Neural progenitor cell (in vitro differentiated cells): ENCODE measurements around the gene CYTL1. TPM values are rescaled to one million over a fixed set of nuclear protein-coding genes. Genes with fewer than 3 reads are reported as not detected.

Experiments
- DNase-seq: peaks from one replicate; pipeline ENCODE4 v3.0.0-alpha.2; 2016; ENCODE audit warnings: low spot score
- H2AFZ ChIP-seq: fragments of 200-600 bp; sonication (generic); replicated peaks from 2 replicates; pipeline ENCODE4 v1.6.1; 2016; ENCODE audit warnings: antibody characterized with exemption
- H3F3A ChIP-seq: fragments of 200-600 bp; sonication (generic); 2 replicates; pipeline ENCODE4 v1.6.1; 2016; ENCODE audit warnings: antibody characterized with exemption, low read depth
- H3K27ac ChIP-seq: fragments of 200-600 bp; sonication (generic); 2 replicates; pipeline ENCODE4 v1.5.1; 2016; ENCODE audit warnings: mild to moderate bottlenecking
- H3K27me3 ChIP-seq: fragments of 200-600 bp; sonication (generic); 2 replicates; pipeline ENCODE4 v1.6.1; 2016; ENCODE audit warnings: mild to moderate bottlenecking, moderate library complexity
- H3K36me3 ChIP-seq: fragments of 200-600 bp; sonication (generic); 2 replicates; pipeline ENCODE4 v1.5.1; 2016
- H3K4me1 ChIP-seq: fragments of 200-600 bp; sonication (generic); 2 replicates; pipeline ENCODE4 v1.6.1; 2016; ENCODE audit warnings: mixed run types
- H3K4me2 ChIP-seq: fragments of 200-600 bp; sonication (generic); 2 replicates; pipeline ENCODE4 v1.6.1; 2016
- H3K4me3 ChIP-seq: fragments of 200-600 bp; sonication (generic); 2 replicates; pipeline ENCODE4 v1.5.1; 2016
- H3K79me2 ChIP-seq: fragments of 200-600 bp; sonication (generic); 2 replicates; pipeline ENCODE4 v1.6.1; 2016; ENCODE audit warnings: low read depth
- H3K9ac ChIP-seq: fragments of 200-600 bp; sonication (generic); 2 replicates; pipeline ENCODE4 v1.6.1; 2016
- H3K9me3 ChIP-seq: fragments of 200-600 bp; sonication (generic); 2 replicates; pipeline ENCODE4 v1.5.1; 2016; ENCODE audit warnings: low read depth
- H4K20me1 ChIP-seq: fragments of 200-600 bp; sonication (generic); 2 replicates; pipeline ENCODE4 v1.6.1; 2016; ENCODE audit warnings: low read depth
- H3K27ac Mint-ChIP-seq: 3 replicates; pipeline ENCODE4 v1.8.0; 2021; ENCODE audit warnings: mixed read lengths
- H3K27me3 Mint-ChIP-seq: 2 replicates; pipeline ENCODE4 v1.8.0; 2022; ENCODE audit warnings: low read depth, mild to moderate bottlenecking, inconsistent platforms, moderate library complexity, mixed read lengths; ENCODE audit not compliant: insufficient read depth
- H3K36me3 Mint-ChIP-seq: 3 replicates; pipeline ENCODE4 v1.8.0; 2021; ENCODE audit warnings: mixed read lengths
- H3K4me1 Mint-ChIP-seq: 3 replicates; pipeline ENCODE4 v1.8.0; 2021; ENCODE audit warnings: mixed read lengths
- H3K4me3 Mint-ChIP-seq: 3 replicates; pipeline ENCODE4 v1.8.0; 2021; ENCODE audit warnings: mild to moderate bottlenecking, moderate library complexity, mixed read lengths
- H3K9me3 Mint-ChIP-seq: 3 replicates; pipeline ENCODE4 v1.8.0; 2020; ENCODE audit warnings: mixed read lengths
- EZH2 ChIP-seq: fragments of 200-600 bp; sonication (generic); IDR thresholded peaks from 2 replicates; pipeline ENCODE4 v1.6.1; 2017; ENCODE audit warnings: antibody characterized with exemption, mild to moderate bottlenecking, moderate library complexity
- EZH2phosphoT487 ChIP-seq: fragments of 200-600 bp; sonication (generic); IDR thresholded peaks from 2 replicates; pipeline ENCODE4 v1.6.1; 2017; ENCODE audit warnings: antibody characterized with exemption
- total RNA-seq: library from RNA; depleted of rRNA; stranded (reverse); fragments of >200 nt; gene quantifications from 2 replicates; pipeline ENCODE4 v1.2.3, GENCODE V29; 2015; ENCODE audit warnings: low replicate concordance
- TF ChIP-seq, protein P1 (sequence below): fragments of 200-600 bp; sonication (generic); IDR thresholded peaks from 2 replicates; pipeline ENCODE4 v1.5.1; 2017; ENCODE audit warnings: antibody characterized with exemption, mild to moderate bottlenecking

CYTL1 gene
- total RNA-seq, 1 donor from 2014 or later = 3.1 TPM

DNA sequence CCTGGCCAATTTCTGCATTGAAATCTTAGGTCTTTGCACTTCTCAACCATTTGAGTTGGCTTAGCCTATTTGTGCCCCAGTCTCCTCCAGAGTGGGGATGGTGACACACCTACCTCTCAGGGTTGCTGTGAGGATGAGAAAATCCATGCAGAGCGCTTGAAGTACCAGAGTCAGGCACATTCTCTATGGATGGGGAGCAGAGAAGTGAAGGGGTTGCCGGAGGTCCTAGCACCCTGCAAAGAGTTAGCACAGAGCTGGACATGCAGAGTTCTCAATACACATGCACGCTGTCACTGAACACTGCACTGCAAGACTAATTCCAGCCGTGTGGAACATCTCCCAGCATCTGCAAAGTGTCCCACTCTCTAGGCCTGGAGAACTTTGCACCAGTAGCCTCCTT lies 29.5 kb upstream of the CYTL1 start:
- TF ChIP-seq EZH2phosphoT487 = no peak
- TF ChIP-seq, protein P1, sequence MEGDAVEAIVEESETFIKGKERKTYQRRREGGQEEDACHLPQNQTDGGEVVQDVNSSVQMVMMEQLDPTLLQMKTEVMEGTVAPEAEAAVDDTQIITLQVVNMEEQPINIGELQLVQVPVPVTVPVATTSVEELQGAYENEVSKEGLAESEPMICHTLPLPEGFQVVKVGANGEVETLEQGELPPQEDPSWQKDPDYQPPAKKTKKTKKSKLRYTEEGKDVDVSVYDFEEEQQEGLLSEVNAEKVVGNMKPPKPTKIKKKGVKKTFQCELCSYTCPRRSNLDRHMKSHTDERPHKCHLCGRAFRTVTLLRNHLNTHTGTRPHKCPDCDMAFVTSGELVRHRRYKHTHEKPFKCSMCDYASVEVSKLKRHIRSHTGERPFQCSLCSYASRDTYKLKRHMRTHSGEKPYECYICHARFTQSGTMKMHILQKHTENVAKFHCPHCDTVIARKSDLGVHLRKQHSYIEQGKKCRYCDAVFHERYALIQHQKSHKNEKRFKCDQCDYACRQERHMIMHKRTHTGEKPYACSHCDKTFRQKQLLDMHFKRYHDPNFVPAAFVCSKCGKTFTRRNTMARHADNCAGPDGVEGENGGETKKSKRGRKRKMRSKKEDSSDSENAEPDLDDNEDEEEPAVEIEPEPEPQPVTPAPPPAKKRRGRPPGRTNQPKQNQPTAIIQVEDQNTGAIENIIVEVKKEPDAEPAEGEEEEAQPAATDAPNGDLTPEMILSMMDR = no peak
- no peak for TF ChIP-seq EZH2
- no peaks in the 10 kb centered on the region for H3K79me2 ChIP-seq
- no peak for DNase-seq
- H3K36me3 ChIP-seq = no peaks in the 10 kb centered on the region
- H3K27ac Mint-ChIP-seq = no peak overlapping the region
- H3K9me3 Mint-ChIP-seq = peaks cover 6% of the 10 kb centered on the region
- peaks cover 16% of the 10 kb centered on the region for H3K27me3 Mint-ChIP-seq
- H3K36me3 Mint-ChIP-seq = no peaks in the 10 kb centered on the region
- no peak overlapping the region for H3K27ac ChIP-seq
- H3K9me3 ChIP-seq = no peaks in the 10 kb centered on the region
- H3K4me1 Mint-ChIP-seq = peaks cover 16% of the 10 kb centered on the region
- H4K20me1 ChIP-seq = no peaks in the 10 kb centered on the region
- no peak overlapping the region for H3K9ac ChIP-seq
- H3K4me2 ChIP-seq = no peak overlapping the region
- peaks cover 38% of the 10 kb centered on the region for H3K27me3 ChIP-seq
- H3F3A ChIP-seq = peaks cover 13% of the 10 kb centered on the region
- H3K4me3 Mint-ChIP-seq = no peak overlapping the region
- no peak overlapping the region for H2AFZ ChIP-seq
- no peak overlapping the region for H3K4me3 ChIP-seq
- peaks cover 4% of the 10 kb centered on the region for H3K4me1 ChIP-seq

DNA sequence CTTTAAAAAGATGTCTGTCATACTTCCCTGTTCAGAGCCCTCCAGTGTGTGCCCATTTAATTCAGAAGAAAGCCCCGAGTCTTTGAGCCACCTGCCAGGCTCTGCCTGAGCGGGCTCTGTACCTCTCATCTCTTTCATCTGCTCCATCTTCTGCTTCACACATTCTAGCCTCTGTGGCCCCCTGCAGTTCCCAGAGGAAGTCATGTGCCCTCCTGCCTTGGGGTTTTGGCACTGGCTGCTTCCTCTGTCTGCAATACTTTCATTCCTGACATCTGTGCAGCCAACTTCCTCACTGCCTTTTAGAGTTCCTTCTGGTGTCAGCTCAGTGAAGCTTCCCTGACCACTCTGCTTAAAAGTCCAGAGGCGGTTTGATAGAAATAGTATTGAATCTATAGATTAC lies 25.8 kb upstream of the CYTL1 start:
- Histone ChIP-seq H3K4me3 (no peak overlapping the region), H4K20me1 (no peaks in the 10 kb centered on the region), H3K4me1 (no peaks in the 10 kb centered on the region), H2AFZ (no peak overlapping the region), H3K9ac (no peak overlapping the region), H3F3A (no peaks in the 10 kb centered on the region), H3K79me2 (no peaks in the 10 kb centered on the region), H3K9me3 (no peaks in the 10 kb centered on the region), H3K27me3 (peaks cover 4% of the 10 kb centered on the region), H3K4me2 (no peak overlapping the region), H3K36me3 (no peaks in the 10 kb centered on the region), H3K27ac (no peak overlapping the region)
- Mint-ChIP-seq H3K27me3 (peaks cover 2% of the 10 kb centered on the region), H3K4me1 (peaks cover 4% of the 10 kb centered on the region), H3K27ac (peak overlapping the region; percentile 38), H3K4me3 (no peak overlapping the region), H3K36me3 (no peaks in the 10 kb centered on the region), H3K9me3 (peaks cover 6% of the 10 kb centered on the region)
- DNase-seq = no peak
- no peak for TF ChIP-seq EZH2phosphoT487
- TF ChIP-seq EZH2 = no peak
- TF ChIP-seq, protein P1 = no peak

DNA sequence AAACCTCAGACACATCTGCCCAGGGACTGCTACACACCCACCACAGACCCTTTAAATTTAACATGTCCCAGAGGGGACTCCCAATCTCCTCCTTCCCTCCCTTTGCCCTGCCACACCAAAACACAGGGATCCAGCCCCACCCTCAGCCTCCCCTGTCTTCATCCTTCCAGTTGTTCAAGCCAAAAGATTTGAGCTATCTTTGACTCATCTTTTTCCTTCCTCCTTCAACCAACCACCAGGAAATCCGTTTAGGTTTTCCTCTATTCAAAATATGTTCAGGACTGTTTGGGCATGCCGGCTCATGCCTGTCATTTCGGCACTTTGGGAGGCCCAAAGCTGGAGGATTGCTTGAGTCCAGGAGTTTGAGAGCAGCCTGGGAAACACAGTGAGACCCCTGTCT lies 25.1 kb upstream of the CYTL1 start:
- H4K20me1 ChIP-seq = no peaks in the 10 kb centered on the region
- peaks cover 6% of the 10 kb centered on the region for H3K9me3 Mint-ChIP-seq
- H3K27me3 Mint-ChIP-seq = peaks cover 3% of the 10 kb centered on the region
- no peaks in the 10 kb centered on the region for H3K9me3 ChIP-seq
- H3K4me3 ChIP-seq = no peak overlapping the region
- no peaks in the 10 kb centered on the region for H3K36me3 ChIP-seq
- H3K27me3 ChIP-seq = no peaks in the 10 kb centered on the region
- H3K4me3 Mint-ChIP-seq = no peak overlapping the region
- DNase-seq = no peak
- peaks cover 4% of the 10 kb centered on the region for H3K4me1 Mint-ChIP-seq
- no peaks in the 10 kb centered on the region for H3K36me3 Mint-ChIP-seq
- no peak overlapping the region for H2AFZ ChIP-seq
- no peak overlapping the region for H3K4me2 ChIP-seq
- H3F3A ChIP-seq = no peaks in the 10 kb centered on the region
- no peaks in the 10 kb centered on the region for H3K4me1 ChIP-seq
- TF ChIP-seq, protein P1 = no peak
- TF ChIP-seq EZH2 (no peak), EZH2phosphoT487 (no peak)
- H3K27ac Mint-ChIP-seq = no peak overlapping the region
- H3K79me2 ChIP-seq = no peaks in the 10 kb centered on the region
- H3K27ac ChIP-seq = no peak overlapping the region
- no peak overlapping the region for H3K9ac ChIP-seq
